ENCODE results near the gene COPS6.

Gene COPS6

GRCh38 chr7:100093925-100094486 lies 5.2 kb downstream of the COPS6 start (continued):
- TF ChIP-seq ZNF239 (tag by site-specific recombination; IDR thresholded peaks at IDR 0.05) (no peak), ZNF664 (tag by site-specific recombination; IDR thresholded peaks at IDR 0.05) (no peak), MZF1 (tag by site-specific recombination; IDR thresholded peaks at IDR 0.05; ENCODE audit: borderline replicate concordance) (0 out of 2 replicates have a peak, but pooled peaks have one; percentile 33), ZNF175 (tag by site-specific recombination; IDR thresholded peaks at IDR 0.05) (no peak), KLF16 (tag by site-specific recombination; IDR thresholded peaks at IDR 0.05) (no peak), KLF9 (tag by site-specific recombination; IDR thresholded peaks at IDR 0.05; ENCODE audit: low read depth) (no peak), ZBTB44 (tag by site-specific recombination; IDR thresholded peaks at IDR 0.05) (no peak), ZNF341 (tag by site-specific recombination; IDR thresholded peaks at IDR 0.05; ENCODE audit: low read depth) (no peak), SCRT1 (tag by site-specific recombination; IDR thresholded peaks at IDR 0.05; ENCODE audit: borderline replicate concordance) (no peak), TCF7L2 (IDR thresholded peaks at IDR 0.05; ENCODE audit: borderline replicate concordance, low read depth, low read length) (no peak), ZBTB7A (tag by site-specific recombination; IDR thresholded peaks at IDR 0.05; ENCODE audit: low read depth) (no peak), ZNF501 (tag by site-specific recombination; IDR thresholded peaks at IDR 0.05) (no peak), ZNF626 (tag by site-specific recombination; IDR thresholded peaks at IDR 0.05) (no peak), GLIS2 (tag by site-specific recombination; IDR thresholded peaks at IDR 0.05) (no peak), ZNF302 (tag by site-specific recombination; IDR thresholded peaks at IDR 0.05; ENCODE audit: low read depth) (no peak), HIC1 (tag by site-specific recombination; IDR thresholded peaks at IDR 0.05) (peak; percentile 31; the same call in 1 of the 2 replicates), ZFP37 (tag by site-specific recombination; IDR thresholded peaks at IDR 0.05) (no peak; the same call in 1 of the 2 replicates), PRDM10 (tag by site-specific recombination; IDR thresholded peaks at IDR 0.05) (peak; percentile 42; the same call in 1 of the 2 replicates), ZNF366 (tag by site-specific recombination; conservative IDR thresholded peaks at IDR 0.05) (0 out of 2 replicates have a peak, but pooled peaks have one; percentile 11), ZNF529 (tag by site-specific recombination; IDR thresholded peaks at IDR 0.05; ENCODE audit: insufficient replicate concordance) (no peak), ZNF2 (tag by site-specific recombination; IDR thresholded peaks at IDR 0.05) (peak; percentile 61), ZNF24 (tag by site-specific recombination; IDR thresholded peaks at IDR 0.05) (peak; percentile 23; the same call in 1 of the 2 replicates), SCRT2 (tag by site-specific recombination; IDR thresholded peaks at IDR 0.05) (no peak)

All from HEK293 (cell line).